HepG2 (cell line): ENCODE results near the gene SRGAP3. TPM values are rescaled to one million over a fixed set of nuclear protein-coding genes. Genes with fewer than 3 reads are reported as not detected.

ENCODE experiments used
- BHLHE40 ChIP-seq: IDR thresholded peaks from 2 replicates; pipeline ENCODE4 v1.6.1; 2011; ENCODE audit warnings: low read length, improper control_type of control experiment
- DNMT3B ChIP-seq: conservative IDR thresholded peaks from 2 replicates; pipeline ENCODE4 v1.6.1; 2016; ENCODE audit warnings: missing biosample characterization, control low read depth
- MBD4 ChIP-seq: IDR thresholded peaks from 2 replicates; pipeline ENCODE4 v1.6.1; 2012; ENCODE audit warnings: low read length, inconsistent platforms, borderline replicate concordance
- PHF8 ChIP-seq: sonication (generic); formaldehyde crosslinking; IDR thresholded peaks from 2 replicates; pipeline ENCODE4 v1.5.0; 2020; ENCODE audit warnings: missing genetic modification reagents
- POLR2A ChIP-seq, 2 experiments: IDR thresholded peaks; 2 replicates each; pipeline ENCODE4 v1.6.1; 2011; ENCODE audit warnings: low read depth in 2 of 2, low read length in 2 of 2, mild to moderate bottlenecking in 1 of 2, moderate library complexity in 1 of 2; ENCODE audit not compliant: insufficient read depth in 1 of 2
- ZMYM4 ChIP-seq: sonication (generic); formaldehyde crosslinking; IDR thresholded peaks from 2 replicates; pipeline ENCODE4 v1.8.1; 2023; ENCODE audit warnings: mild to moderate bottlenecking, missing genetic modification reagents
- ZNF235 ChIP-seq: sonication (generic); formaldehyde crosslinking; IDR thresholded peaks from 2 replicates; pipeline ENCODE4 v1.8.1; 2023; ENCODE audit warnings: mild to moderate bottlenecking, missing genetic modification reagents, borderline replicate concordance
- ZNF292 ChIP-seq: sonication (generic); formaldehyde crosslinking; IDR thresholded peaks from 2 replicates; pipeline ENCODE4 v1.8.1; 2022; ENCODE audit warnings: mild to moderate bottlenecking, low read depth, missing genetic modification reagents, borderline replicate concordance
- ZNF33A ChIP-seq: sonication (generic); formaldehyde crosslinking; IDR thresholded peaks from 2 replicates; pipeline ENCODE4 v1.5.1; 2020; ENCODE audit warnings: missing genetic modification reagents, mild to moderate bottlenecking, moderate library complexity, borderline replicate concordance
- ZNF607 ChIP-seq: sonication (generic); formaldehyde crosslinking; IDR thresholded peaks from 2 replicates; pipeline ENCODE4 v1.5.1; 2020; ENCODE audit warnings: missing genetic modification reagents, mild to moderate bottlenecking, borderline replicate concordance
- polyA plus RNA-seq, 8 experiments: library from polyadenylated mRNA; depleted of rRNA in 3 of 8; stranded (reverse) in 7 of 8; unstranded in 1 of 8; fragments of >200 nt; fragmentation: Illumina TruSeq in 4 of 8; extraction: Trizol in 4 of 8; gene quantifications; 2 replicates each; pipeline versions ENCODE4 v1.2.1 to v1.2.3, GENCODE V29; 2011 to 2016; ENCODE audit warnings: low read depth in 4 of 8, missing spikeins in 1 of 8, mixed read lengths in 1 of 8; ENCODE audit not compliant: insufficient read depth in 1 of 8
- total RNA-seq, 5 experiments: library from RNA; depleted of rRNA; stranded (reverse); fragments of >200 nt; fragmentation: Illumina TruSeq; extraction: Trizol; gene quantifications; 2 replicates each; pipeline ENCODE4 v1.2.3, GENCODE V29; 2016; ENCODE audit warnings: low read depth in 1 of 5
- TF ChIP-seq, protein P1 (sequence below): sonication (generic); formaldehyde crosslinking; IDR thresholded peaks from one replicate; pipeline ENCODE4 v1.5.1; 2020; ENCODE audit warnings: mild to moderate bottlenecking, missing genetic modification reagents; ENCODE audit errors: not compliant biosample characterization
- TF ChIP-seq, protein P2 (sequence below): sonication (generic); formaldehyde crosslinking; IDR thresholded peaks from 2 replicates; pipeline ENCODE4 v1.4.0; 2020; ENCODE audit warnings: missing genetic modification reagents
- TF ChIP-seq, protein P3 (sequence below): sonication (generic); formaldehyde crosslinking; conservative IDR thresholded peaks from 2 replicates; pipeline ENCODE4 v1.4.0; 2020; ENCODE audit warnings: missing genetic modification reagents

Gene SRGAP3
- total and polyA plus RNA-seq, 2 of the 13 experiments (the other 11 are each of a cell fraction or from before 2014, with no cell fraction given) = 1.2 to 1.4 TPM

DNA sequence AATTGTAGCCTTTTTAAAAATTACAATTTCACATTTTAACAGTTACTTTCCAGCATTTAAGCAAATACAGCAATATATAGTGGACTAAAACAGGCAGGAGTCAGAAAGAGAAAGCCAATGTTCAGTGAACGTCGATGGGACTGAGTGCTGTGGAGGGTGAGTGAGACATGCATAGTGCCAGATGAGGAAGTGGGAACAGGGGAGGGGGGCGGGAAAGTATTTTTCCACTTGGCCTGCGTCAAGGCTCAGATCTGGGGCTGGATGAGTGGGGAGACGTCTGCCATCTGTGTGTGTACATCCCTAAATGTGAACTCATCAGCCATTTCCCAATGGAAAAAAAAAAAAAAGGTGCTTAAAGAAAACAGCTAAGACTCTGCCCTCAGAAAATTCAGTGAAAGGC lies 266.9 kb downstream of the SRGAP3 start (continued):
- TF ChIP-seq, protein P1, sequence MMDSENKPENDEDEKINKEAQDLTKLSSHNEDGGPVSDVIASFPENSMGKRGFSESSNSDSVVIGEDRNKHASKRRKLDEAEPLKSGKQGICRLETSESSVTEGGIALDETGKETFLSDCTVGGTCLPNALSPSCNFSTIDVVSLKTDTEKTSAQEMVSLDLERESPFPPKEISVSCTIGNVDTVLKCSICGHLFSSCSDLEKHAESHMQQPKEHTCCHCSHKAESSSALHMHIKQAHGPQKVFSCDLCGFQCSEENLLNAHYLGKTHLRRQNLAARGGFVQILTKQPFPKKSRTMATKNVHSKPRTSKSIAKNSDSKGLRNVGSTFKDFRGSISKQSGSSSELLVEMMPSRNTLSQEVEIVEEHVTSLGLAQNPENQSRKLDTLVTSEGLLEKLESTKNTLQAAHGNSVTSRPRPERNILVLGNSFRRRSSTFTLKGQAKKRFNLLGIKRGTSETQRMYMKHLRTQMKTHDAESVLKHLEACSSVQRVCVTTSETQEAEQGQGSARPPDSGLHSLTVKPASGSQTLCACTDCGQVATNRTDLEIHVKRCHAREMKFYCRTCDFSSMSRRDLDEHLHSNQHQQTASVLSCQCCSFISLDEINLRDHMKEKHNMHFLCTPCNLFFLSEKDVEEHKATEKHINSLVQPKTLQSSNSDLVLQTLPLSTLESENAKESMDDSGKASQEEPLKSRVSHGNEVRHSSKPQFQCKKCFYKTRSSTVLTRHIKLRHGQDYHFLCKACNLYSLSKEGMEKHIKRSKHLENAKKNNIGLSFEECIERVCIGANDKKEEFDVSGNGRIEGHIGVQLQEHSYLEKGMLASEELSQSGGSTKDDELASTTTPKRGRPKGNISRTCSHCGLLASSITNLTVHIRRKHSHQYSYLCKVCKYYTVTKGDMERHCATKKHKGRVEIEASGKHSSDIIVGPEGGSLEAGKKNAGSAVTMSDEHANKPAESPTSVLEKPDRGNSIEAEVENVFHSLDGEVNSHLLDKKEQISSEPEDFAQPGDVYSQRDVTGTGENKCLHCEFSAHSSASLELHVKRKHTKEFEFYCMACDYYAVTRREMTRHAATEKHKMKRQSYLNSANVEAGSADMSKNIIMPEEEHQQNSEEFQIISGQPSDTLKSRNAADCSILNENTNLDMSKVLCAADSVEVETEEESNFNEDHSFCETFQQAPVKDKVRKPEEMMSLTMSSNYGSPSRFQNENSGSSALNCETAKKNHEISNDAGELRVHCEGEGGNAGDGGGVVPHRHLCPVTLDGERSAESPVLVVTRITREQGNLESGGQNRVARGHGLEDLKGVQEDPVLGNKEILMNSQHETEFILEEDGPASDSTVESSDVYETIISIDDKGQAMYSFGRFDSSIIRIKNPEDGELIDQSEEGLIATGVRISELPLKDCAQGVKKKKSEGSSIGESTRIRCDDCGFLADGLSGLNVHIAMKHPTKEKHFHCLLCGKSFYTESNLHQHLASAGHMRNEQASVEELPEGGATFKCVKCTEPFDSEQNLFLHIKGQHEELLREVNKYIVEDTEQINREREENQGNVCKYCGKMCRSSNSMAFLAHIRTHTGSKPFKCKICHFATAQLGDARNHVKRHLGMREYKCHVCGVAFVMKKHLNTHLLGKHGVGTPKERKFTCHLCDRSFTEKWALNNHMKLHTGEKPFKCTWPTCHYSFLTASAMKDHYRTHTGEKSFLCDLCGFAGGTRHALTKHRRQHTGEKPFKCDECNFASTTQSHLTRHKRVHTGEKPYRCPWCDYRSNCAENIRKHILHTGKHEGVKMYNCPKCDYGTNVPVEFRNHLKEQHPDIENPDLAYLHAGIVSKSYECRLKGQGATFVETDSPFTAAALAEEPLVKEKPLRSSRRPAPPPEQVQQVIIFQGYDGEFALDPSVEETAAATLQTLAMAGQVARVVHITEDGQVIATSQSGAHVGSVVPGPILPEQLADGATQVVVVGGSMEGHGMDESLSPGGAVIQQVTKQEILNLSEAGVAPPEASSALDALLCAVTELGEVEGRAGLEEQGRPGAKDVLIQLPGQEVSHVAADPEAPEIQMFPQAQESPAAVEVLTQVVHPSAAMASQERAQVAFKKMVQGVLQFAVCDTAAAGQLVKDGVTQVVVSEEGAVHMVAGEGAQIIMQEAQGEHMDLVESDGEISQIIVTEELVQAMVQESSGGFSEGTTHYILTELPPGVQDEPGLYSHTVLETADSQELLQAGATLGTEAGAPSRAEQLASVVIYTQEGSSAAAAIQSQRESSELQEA (CRISPR knock-in tag) = no peak
- TF ChIP-seq ZNF292 (no peak), POLR2A (IDR thresholded peaks at IDR 0.05; ENCODE audit: insufficient read depth in 1 of 2, low read depth in 2 of 2, low read length in 2 of 2) (peak in 1 of 2 experiments; percentile 28; a peak in 1 of 4 replicates), MBD4 (no peak), ZNF33A (CRISPR knock-in tag) (no peak), ZNF235 (CRISPR knock-in tag) (no peak), DNMT3B (no peak), BHLHE40 (no peak), ZMYM4 (CRISPR knock-in tag) (0 out of 2 replicates have a peak, but pooled peaks have one; percentile 25), PHF8 (no peak), ZNF607 (CRISPR knock-in tag) (no peak)
- TF ChIP-seq, protein P2, sequence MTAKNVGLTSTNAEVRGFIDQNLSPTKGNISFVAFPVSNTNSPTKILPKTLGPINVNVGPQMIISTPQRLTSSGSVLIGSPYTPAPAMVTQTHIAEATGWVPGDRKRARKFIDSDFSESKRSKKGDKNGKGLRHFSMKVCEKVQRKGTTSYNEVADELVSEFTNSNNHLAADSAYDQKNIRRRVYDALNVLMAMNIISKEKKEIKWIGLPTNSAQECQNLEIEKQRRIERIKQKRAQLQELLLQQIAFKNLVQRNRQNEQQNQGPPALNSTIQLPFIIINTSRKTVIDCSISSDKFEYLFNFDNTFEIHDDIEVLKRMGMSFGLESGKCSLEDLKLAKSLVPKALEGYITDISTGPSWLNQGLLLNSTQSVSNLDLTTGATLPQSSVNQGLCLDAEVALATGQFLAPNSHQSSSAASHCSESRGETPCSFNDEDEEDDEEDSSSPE = no peak
- TF ChIP-seq, protein P3, sequence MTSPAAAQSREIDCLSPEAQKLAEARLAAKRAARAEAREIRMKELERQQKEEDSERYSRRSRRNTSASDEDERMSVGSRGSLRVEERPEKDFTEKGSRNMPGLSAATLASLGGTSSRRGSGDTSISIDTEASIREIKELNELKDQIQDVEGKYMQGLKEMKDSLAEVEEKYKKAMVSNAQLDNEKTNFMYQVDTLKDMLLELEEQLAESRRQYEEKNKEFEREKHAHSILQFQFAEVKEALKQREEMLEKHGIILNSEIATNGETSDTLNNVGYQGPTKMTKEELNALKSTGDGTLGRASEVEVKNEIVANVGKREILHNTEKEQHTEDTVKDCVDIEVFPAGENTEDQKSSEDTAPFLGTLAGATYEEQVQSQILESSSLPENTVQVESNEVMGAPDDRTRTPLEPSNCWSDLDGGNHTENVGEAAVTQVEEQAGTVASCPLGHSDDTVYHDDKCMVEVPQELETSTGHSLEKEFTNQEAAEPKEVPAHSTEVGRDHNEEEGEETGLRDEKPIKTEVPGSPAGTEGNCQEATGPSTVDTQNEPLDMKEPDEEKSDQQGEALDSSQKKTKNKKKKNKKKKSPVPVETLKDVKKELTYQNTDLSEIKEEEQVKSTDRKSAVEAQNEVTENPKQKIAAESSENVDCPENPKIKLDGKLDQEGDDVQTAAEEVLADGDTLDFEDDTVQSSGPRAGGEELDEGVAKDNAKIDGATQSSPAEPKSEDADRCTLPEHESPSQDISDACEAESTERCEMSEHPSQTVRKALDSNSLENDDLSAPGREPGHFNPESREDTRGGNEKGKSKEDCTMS (CRISPR knock-in tag) = no peak
